Measurements from ENCODE around the gene GLI3.

- TF ChIP-seq CTCF (IDR thresholded peaks at IDR 0.05) (no peak), ZBTB43 (CRISPR knock-in tag; IDR thresholded peaks at IDR 0.05) (no peak)
These were observed 44.1 kb downstream of the GLI3 start for GRCh38 chr7:42192851-42193461.

All from WTC11 (cell line).